GM21786 (cell line): ENCODE measurements around the gene TBC1D30.

Experiments used
- ATAC-seq: cut with Tn5 transposase; IDR thresholded peaks from one replicate; pipeline ENCODE4 v1.9.1; 2021; ENCODE audit not compliant: unreplicated experiment

The TBC1D30 gene

GRCh38 chr12:64802180-64802775 lies 22.2 kb upstream of the TBC1D30 start:
- peak; percentile 46 for ATAC-seq

- no peak for ATAC-seq
Observed at GRCh38 chr12:64806173-64806572, 18.3 kb upstream of the TBC1D30 start.

GRCh38 chr12:64806593-64807460 lies 17.6 kb upstream of the TBC1D30 start:
- ATAC-seq = no peak

GRCh38 chr12:64808110-64808509 lies 16.3 kb upstream of the TBC1D30 start:
- peak; percentile 66 for ATAC-seq

GRCh38 chr12:64810831-64811230 lies 13.6 kb upstream of the TBC1D30 start:
- ATAC-seq = no peak

- ATAC-seq = no peak
Observed at GRCh38 chr12:64813723-64814122, 10.7 kb upstream of the TBC1D30 start.

GRCh38 chr12:64814432-64814831 lies 10.0 kb upstream of the TBC1D30 start:
- no peak for ATAC-seq

GRCh38 chr12:64819816-64820402 lies 4.5 kb upstream of the TBC1D30 start:
- ATAC-seq = no peak

- no peak for ATAC-seq
Observed at GRCh38 chr12:64820593-64820992, 3.9 kb upstream of the TBC1D30 start.

GRCh38 chr12:64821116-64821630 lies 3.3 kb upstream of the TBC1D30 start:
- ATAC-seq = no peak

GRCh38 chr12:64824130-64824499 lies 332 bp upstream of the TBC1D30 start:
- peak; percentile 20 for ATAC-seq

GRCh38 chr12:64825143-64826021 lies 935 bp downstream of the TBC1D30 start:
- peak; percentile 4 for ATAC-seq

- ATAC-seq = no peak
Observed at GRCh38 chr12:64826234-64826633, 1.8 kb downstream of the TBC1D30 start.

GRCh38 chr12:64828713-64829112 lies 4.3 kb downstream of the TBC1D30 start:
- ATAC-seq = no peak

GRCh38 chr12:64833928-64834327 lies 9.5 kb downstream of the TBC1D30 start:
- ATAC-seq = no peak

GRCh38 chr12:64835901-64836300 lies 11.5 kb downstream of the TBC1D30 start:
- ATAC-seq = no peak

- ATAC-seq = no peak
Observed at GRCh38 chr12:64836856-64837255, 12.4 kb downstream of the TBC1D30 start.

- ATAC-seq = no peak
Observed at GRCh38 chr12:64837427-64837826, 13.0 kb downstream of the TBC1D30 start.

GRCh38 chr12:64840119-64840518 lies 15.7 kb downstream of the TBC1D30 start:
- no peak for ATAC-seq

GRCh38 chr12:64840949-64841717 lies 16.7 kb downstream of the TBC1D30 start:
- ATAC-seq = no peak
